ENCODE results near the gene PIP4K2C.

Gene PIP4K2C

DNA sequence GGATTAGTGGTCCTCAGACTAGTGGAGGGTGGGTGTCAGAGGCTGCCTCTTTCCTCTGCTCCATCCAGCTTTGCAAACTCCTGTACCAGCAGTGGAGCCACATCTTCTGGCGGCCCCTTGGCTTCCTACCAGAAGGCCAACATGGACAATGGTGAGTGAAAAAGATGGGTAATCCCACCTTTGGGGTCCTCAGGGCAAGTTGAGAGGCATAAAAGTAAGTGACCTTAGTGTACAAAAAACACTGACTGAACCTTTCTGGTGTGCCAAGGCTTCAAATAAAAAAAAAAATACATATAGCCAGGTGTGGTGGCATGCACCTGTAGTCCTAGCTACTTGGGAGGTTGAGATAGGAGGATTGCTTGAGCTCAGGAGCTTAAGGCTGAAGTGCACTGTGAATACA, 9.2 kb upstream of the PIP4K2C start:
- no peak for FAIRE-seq
- DNase-seq (ENCODE audit: insufficient read length, low spot score): no peak
- TF ChIP-seq, protein P1, sequence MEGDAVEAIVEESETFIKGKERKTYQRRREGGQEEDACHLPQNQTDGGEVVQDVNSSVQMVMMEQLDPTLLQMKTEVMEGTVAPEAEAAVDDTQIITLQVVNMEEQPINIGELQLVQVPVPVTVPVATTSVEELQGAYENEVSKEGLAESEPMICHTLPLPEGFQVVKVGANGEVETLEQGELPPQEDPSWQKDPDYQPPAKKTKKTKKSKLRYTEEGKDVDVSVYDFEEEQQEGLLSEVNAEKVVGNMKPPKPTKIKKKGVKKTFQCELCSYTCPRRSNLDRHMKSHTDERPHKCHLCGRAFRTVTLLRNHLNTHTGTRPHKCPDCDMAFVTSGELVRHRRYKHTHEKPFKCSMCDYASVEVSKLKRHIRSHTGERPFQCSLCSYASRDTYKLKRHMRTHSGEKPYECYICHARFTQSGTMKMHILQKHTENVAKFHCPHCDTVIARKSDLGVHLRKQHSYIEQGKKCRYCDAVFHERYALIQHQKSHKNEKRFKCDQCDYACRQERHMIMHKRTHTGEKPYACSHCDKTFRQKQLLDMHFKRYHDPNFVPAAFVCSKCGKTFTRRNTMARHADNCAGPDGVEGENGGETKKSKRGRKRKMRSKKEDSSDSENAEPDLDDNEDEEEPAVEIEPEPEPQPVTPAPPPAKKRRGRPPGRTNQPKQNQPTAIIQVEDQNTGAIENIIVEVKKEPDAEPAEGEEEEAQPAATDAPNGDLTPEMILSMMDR (IDR thresholded peaks at IDR 0.05; ENCODE audit: insufficient read depth, missing control alignments): no peak

DNA sequence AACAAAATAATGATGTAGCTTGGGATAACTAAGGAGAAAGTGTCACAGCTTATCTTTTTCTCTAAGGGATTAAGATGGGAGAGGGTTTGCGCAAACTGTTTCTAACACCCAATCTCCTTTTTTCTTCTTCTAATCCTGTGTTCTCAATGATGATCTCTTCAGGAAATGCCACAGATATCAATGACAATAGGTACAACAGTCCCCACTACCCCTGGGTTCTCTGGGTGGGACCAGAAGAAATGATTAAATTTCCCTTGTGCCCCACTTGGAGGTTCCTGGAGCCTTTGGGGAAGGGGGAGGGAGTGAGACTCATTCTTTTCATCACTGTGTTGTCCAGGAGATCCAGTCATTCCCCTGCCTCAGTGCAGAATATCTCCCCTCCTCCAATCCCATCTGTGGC, 8.6 kb upstream of the PIP4K2C start:
- TF ChIP-seq, protein P1 (IDR thresholded peaks at IDR 0.05; ENCODE audit: insufficient read depth, missing control alignments): no peak
- FAIRE-seq: no peak
- no peak for DNase-seq (ENCODE audit: insufficient read length, low spot score)

DNA sequence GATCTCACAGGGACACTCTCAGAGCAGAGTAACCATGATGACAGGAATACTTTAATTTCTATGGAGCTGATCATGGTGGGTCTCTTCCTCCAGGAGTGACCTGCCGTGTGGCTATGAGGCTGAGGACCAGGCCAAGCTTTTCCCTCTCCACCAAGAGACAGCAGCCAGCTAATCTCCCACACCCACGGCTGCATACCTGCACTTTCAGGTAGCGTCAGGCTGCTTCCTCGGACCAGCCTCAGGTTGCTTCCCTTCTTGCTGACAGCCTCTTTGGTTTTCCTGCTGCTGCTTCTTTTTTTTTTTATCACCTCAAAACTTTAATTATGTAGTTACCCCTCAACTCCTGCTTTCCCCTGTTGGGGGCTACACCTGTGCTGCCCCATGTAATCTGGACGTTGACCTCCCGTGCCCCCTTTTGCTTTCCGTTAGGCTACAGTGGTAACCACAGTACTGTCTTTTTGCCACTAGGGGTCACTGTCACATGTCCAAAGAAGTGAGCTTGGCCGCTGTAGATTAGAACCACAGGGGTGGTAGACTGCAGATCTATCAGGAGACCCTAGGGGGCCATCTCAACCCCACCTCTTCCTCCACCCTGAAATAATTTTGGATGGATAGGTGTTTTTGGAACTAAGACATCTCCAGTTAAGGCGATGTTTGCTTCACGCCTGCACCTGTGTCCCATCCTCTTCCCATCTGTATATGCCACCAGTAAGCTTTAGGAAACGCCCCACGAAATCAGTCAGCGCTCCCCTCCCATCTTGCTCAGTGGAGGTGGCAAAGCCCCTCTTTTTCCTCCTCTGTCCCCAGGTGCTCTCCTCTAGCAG, 7.8 kb upstream of the PIP4K2C start:
- FAIRE-seq: no peak
- TF ChIP-seq, protein P1 (IDR thresholded peaks at IDR 0.05; ENCODE audit: insufficient read depth, missing control alignments): peak; percentile 97
- peak; percentile 78 for DNase-seq (ENCODE audit: insufficient read length, low spot score)

DNA sequence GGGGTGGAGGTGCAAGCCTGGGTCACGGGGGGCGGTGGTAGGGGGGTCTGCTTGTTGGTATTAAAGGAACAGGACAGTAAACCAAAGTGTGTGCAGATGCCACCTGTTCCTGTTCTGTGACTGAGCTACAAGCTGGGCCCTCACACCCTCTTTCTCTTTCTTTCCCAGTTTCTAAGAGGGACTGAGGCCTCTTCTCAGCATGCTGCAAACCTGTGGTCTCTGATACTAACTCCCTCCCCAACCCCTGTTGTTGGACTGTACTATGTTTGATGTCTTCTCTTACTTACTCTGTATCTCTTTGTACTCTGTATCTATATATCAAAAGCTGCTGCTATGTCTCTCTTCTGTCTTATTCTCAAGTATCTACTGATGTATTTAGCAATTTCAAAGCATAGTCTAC, 6.9 kb upstream of the PIP4K2C start:
- FAIRE-seq (no peak), DNase-seq (ENCODE audit: insufficient read length, low spot score) (no peak)
- TF ChIP-seq, protein P1 (IDR thresholded peaks at IDR 0.05; ENCODE audit: insufficient read depth, missing control alignments): no peak

DNA sequence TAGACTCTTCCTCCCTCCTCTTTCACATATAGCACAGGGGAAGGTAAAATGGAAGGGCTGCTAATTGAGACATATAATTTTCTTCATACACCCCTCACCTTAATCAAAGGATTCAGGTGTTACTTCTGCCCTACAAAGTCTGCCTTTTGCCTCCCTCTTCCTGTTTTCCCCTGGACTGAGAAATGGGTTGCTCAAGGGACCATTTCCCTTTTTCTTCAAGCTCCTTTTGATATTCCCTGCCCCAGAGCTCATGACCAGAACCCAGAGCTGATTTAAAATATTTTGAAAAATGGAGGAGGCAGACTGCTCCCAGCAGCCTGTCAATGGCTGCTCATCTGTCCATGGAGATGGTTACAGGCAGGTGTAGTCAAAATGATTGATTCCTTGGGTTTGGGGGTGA, 6.3 kb upstream of the PIP4K2C start:
- FAIRE-seq (no peak), DNase-seq (ENCODE audit: insufficient read length, low spot score) (no peak)
- TF ChIP-seq, protein P1 (IDR thresholded peaks at IDR 0.05; ENCODE audit: insufficient read depth, missing control alignments): no peak

DNA sequence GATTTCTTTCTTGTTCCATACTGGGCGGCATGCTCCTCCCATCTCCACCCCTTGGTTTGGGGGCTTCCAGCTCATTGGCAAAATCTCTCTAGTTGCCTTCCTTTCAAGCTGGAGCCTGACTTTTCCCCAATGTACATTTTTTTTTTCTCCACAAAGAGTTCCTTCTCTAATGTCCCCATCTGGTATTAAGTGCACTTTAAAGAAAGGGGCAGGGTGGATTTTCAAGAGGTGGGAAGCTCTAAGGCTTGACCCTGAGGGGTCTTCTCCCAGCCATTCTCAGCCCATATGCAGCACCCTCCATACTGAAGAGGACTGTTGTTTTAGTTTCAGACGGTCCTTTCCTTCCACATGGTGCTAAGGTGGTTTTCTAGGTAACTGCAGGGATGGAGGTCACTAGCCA, 5.8 kb upstream of the PIP4K2C start:
- DNase-seq (ENCODE audit: insufficient read length, low spot score) (no peak), FAIRE-seq (no peak)
- TF ChIP-seq, protein P1 (IDR thresholded peaks at IDR 0.05; ENCODE audit: insufficient read depth, missing control alignments): no peak

DNA sequence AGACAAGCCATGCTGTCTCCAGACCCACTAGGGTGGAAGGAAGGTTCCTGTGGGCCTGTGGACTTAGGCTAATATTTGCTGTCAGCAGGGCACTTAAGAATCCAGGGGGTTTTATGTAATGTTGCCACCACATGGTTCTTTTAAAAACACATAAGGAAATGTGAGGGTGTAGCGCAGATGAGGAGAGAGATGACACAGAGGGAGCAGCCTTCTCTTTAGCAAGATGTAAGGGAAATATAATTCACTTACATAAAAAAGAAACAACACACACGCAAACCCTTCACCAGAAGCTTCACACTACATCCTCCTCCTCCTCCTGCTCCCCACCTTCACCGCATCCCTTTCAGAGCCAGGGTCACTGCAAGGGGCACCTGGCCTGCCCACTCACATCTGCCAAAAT, 4.9 kb upstream of the PIP4K2C start:
- TF ChIP-seq, protein P1 (IDR thresholded peaks at IDR 0.05; ENCODE audit: insufficient read depth, missing control alignments): no peak
- no peak for DNase-seq (ENCODE audit: insufficient read length, low spot score)
- FAIRE-seq: no peak

Measured in D721Med (cell line).